Measurements from ENCODE around the gene PER2.
"Not testable (repeated sequence)": the region's sequence is repeated elsewhere in the genome, so short reads cannot be mapped to it uniquely, and the experiment has no call there.

The PER2 gene

DNA sequence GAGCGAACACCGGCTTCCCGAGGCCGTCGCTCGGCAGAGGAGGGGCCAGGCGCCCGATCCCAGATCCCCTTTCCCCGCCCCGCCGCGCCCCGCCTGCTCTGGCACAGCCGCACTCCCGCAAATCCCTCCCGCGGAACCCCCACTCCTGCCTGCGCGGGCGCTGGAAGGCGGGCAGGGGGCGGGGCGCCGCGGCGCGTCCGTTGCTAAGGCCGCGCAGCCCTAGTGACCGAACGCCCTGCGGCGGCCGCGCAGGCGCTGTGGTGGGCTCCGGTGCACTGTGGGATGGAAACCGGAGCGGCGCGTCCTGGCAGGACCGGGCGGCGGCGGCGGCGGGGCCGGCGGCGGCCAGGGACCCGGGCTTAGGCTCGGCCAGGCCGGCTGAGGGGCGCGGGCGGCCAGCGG lies 31.8 kb upstream of the PER2 start, which contains the start of gene TRAF3IP1:
Gene TRAF3IP1, plus strand, starts transcription at position 273 of the 402 bp plus-strand sequence. CDS start 145 bp downstream, outside the sequence.
- H3K27ac ChIP-seq = peak within 1 kb of the TSS; percentile 65
- TF ChIP-seq, protein P1, sequence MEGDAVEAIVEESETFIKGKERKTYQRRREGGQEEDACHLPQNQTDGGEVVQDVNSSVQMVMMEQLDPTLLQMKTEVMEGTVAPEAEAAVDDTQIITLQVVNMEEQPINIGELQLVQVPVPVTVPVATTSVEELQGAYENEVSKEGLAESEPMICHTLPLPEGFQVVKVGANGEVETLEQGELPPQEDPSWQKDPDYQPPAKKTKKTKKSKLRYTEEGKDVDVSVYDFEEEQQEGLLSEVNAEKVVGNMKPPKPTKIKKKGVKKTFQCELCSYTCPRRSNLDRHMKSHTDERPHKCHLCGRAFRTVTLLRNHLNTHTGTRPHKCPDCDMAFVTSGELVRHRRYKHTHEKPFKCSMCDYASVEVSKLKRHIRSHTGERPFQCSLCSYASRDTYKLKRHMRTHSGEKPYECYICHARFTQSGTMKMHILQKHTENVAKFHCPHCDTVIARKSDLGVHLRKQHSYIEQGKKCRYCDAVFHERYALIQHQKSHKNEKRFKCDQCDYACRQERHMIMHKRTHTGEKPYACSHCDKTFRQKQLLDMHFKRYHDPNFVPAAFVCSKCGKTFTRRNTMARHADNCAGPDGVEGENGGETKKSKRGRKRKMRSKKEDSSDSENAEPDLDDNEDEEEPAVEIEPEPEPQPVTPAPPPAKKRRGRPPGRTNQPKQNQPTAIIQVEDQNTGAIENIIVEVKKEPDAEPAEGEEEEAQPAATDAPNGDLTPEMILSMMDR (conservative IDR thresholded peaks at IDR 0.05) = no peak

- TF ChIP-seq, protein P1 (conservative IDR thresholded peaks at IDR 0.05) = no peak
- no peak overlapping the region for H3K27ac ChIP-seq
These were observed 26.7 kb upstream of the PER2 start for GRCh38 chr2:238315031-238315595.

GRCh38 chr2:238314576-238314975 lies 26.2 kb upstream of the PER2 start:
- TF ChIP-seq, protein P1 (conservative IDR thresholded peaks at IDR 0.05) = no peak
- H3K27ac ChIP-seq = no peak overlapping the region

GRCh38 chr2:238313991-238314350 lies 25.6 kb upstream of the PER2 start:
- TF ChIP-seq, protein P1 (conservative IDR thresholded peaks at IDR 0.05) = no peak
- H3K27ac ChIP-seq = no peak overlapping the region

DNA sequence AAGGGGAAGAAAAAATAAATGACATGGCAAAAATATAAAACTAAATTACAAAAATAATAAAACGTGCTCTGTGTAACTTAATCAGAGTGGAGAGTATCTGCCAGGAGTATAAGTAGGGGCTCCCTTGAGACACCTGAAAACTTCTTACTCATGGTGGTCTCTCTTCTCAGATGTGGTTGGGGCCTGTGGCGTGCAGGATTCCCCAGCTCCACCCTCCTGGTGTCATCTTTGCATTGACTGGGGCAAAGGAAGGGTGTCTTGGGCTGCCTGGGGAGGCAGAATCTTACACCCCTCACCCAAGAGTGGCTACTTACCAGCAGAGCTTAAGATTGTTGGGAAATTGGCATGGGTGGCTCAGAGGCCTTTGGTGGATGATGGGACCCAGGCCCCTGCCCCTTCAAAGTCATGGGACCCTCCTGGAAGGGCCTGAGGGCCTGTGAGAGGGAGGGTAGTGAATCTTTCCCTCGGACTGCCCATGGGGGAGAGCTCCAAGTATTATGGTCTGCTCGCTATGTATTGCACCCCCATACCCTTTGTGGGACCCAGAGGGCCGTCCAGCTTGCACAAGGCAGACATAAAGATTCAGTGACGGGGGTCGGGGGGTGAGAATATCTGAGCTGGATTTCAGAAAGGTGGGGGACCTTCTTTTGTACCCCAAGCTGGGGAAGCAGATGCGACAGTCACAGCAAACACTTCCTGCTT lies 25.0 kb upstream of the PER2 start:
- H3K27ac ChIP-seq = no peak overlapping the region
- TF ChIP-seq, protein P1 (conservative IDR thresholded peaks at IDR 0.05) = no peak

DNA sequence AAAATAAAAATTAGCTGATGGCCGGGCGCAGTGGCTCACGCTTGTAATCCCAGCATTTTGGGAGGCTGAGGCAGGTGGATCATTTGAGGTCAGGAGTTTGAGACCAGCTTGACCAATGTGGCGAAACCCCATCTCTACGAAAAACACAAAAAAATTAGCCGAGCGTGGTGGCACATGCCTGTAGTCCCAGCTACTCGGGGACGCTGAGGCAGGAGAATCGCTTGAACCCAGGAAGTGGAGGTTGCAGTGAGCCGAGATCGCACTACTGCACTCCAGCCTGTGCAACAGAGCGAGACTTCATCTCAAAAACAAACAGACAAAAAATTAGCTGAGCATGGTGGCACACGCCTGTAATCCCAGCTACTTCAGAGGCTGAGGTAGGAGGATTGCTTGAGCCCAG lies 22.3 kb upstream of the PER2 start:
- H3K27ac ChIP-seq = not testable (repeated sequence)

DNA sequence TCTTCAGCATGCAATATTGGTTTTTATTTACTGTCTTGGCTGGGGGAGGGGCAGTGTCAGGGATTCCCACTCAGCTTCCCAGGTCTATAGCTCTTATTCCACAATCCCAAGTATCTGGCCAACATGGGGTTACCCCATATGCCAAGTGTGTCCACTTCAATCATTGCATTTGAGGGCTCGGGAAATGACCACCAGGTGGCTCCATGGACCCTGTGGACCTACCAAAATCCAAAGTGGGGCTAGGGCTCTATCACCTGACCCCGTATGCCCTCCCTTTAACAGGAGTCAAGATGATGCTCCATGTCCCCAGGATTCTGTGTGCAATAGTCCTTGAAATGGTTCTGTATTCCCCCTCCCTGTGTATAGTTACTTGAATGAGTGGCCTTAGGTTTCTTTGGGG lies 19.8 kb upstream of the PER2 start:
- no peak overlapping the region for H3K27ac ChIP-seq
- TF ChIP-seq, protein P1 (conservative IDR thresholded peaks at IDR 0.05) = no peak

DNA sequence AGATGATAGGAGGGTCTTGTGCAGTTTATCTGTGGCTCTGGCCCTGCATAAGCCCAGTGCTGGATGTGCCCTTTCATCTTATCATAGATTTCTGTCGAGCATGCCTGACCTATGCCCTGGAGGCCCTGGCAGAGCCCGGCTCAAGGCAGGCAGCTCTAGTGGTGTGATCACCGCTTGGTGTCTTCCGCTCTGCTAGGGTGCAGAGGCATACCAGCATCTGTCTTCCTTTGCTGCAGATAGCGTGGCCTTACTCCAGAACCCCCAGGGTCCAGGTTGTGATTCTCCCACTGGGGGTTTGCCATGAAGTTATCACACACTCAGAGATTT lies 18.2 kb upstream of the PER2 start:
- no peak overlapping the region for H3K27ac ChIP-seq
- TF ChIP-seq, protein P1 (conservative IDR thresholded peaks at IDR 0.05) = no peak

All from VCaP (cell line).